ENCODE data around the gene MACROD1. TPM values are rescaled to one million over a fixed set of nuclear protein-coding genes. Genes with fewer than 3 reads are reported as not detected.

MACROD1 gene
- total and polyA plus RNA-seq, 9 of the 15 experiments (the other 6 are each of a cell fraction or from before 2014, with no cell fraction given) = 1.1 to 60.0 (median 26.4) TPM

- TF ChIP-seq SMARCB1 (IDR thresholded peaks at IDR 0.05; ENCODE audit: insufficient read length, low read depth) = no peak
- no peak for TF ChIP-seq NUFIP1 (IDR thresholded peaks at IDR 0.05; ENCODE audit: partially characterized antibody)
- peak; percentile 70 for TF ChIP-seq POLR2B (IDR thresholded peaks at IDR 0.05; ENCODE audit: low read depth, partially characterized antibody)
- TF ChIP-seq CHCHD3 (CRISPR knock-in tag; IDR thresholded peaks at IDR 0.05) = no peak
- TF ChIP-seq, protein P1, sequence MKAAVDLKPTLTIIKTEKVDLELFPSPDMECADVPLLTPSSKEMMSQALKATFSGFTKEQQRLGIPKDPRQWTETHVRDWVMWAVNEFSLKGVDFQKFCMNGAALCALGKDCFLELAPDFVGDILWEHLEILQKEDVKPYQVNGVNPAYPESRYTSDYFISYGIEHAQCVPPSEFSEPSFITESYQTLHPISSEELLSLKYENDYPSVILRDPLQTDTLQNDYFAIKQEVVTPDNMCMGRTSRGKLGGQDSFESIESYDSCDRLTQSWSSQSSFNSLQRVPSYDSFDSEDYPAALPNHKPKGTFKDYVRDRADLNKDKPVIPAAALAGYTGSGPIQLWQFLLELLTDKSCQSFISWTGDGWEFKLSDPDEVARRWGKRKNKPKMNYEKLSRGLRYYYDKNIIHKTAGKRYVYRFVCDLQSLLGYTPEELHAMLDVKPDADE (conservative IDR thresholded peaks at IDR 0.05; ENCODE audit: control insufficient read depth, low read depth, low read length) = no peak
- no peak for TF ChIP-seq ZNF778 (CRISPR knock-in tag; IDR thresholded peaks at IDR 0.05)
- no peak for TF ChIP-seq ZHX1 (conservative IDR thresholded peaks at IDR 0.05; ENCODE audit: low read length)
- TF ChIP-seq FOXM1 (IDR thresholded peaks at IDR 0.05; ENCODE audit: low read depth) = no peak
- TF ChIP-seq FOXM1 (CRISPR knock-in tag; IDR thresholded peaks at IDR 0.05; ENCODE audit: low read depth) = no peak
- TF ChIP-seq NFXL1 (CRISPR knock-in tag; IDR thresholded peaks at IDR 0.05) = no peak
- TF ChIP-seq FOXK1 (CRISPR knock-in tag; IDR thresholded peaks at IDR 0.05; ENCODE audit: borderline replicate concordance) = no peak
- no peak for TF ChIP-seq CEBPG (CRISPR knock-in tag; IDR thresholded peaks at IDR 0.05)
- TF ChIP-seq CEBPG (tag; conservative IDR thresholded peaks at IDR 0.05 in 1 of 2, IDR thresholded peaks at IDR 0.05 in 1 of 2) = no peak
- TF ChIP-seq, protein P2, sequence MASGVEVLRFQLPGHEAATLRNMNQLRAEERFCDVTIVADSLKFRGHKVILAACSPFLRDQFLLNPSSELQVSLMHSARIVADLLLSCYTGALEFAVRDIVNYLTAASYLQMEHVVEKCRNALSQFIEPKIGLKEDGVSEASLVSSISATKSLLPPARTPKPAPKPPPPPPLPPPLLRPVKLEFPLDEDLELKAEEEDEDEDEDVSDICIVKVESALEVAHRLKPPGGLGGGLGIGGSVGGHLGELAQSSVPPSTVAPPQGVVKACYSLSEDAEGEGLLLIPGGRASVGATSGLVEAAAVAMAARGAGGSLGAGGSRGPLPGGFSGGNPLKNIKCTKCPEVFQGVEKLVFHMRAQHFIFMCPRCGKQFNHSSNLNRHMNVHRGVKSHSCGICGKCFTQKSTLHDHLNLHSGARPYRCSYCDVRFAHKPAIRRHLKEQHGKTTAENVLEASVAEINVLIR (CRISPR knock-in tag; IDR thresholded peaks at IDR 0.05) = no peak
- peak; percentile 49 for TF ChIP-seq PHF20 (IDR thresholded peaks at IDR 0.05; ENCODE audit: partially characterized antibody)
- no peak for TF ChIP-seq ZNF354B (CRISPR knock-in tag; IDR thresholded peaks at IDR 0.05)
- no peak for TF ChIP-seq PCBP2 (IDR thresholded peaks at IDR 0.05; ENCODE audit: low read depth, low read length, poor library complexity, severe bottlenecking)
- TF ChIP-seq, protein P3, sequence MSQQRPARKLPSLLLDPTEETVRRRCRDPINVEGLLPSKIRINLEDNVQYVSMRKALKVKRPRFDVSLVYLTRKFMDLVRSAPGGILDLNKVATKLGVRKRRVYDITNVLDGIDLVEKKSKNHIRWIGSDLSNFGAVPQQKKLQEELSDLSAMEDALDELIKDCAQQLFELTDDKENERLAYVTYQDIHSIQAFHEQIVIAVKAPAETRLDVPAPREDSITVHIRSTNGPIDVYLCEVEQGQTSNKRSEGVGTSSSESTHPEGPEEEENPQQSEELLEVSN (IDR thresholded peaks at IDR 0.05; ENCODE audit: borderline replicate concordance in 1 of 2, extremely low read depth in 1 of 2, insufficient read depth in 1 of 2, insufficient read length in 1 of 2, low read depth in 1 of 2, low read length in 1 of 2, poor library complexity in 1 of 2, severe bottlenecking in 1 of 2) = peak; percentile 61 to 75
- TF ChIP-seq ZSCAN32 (CRISPR knock-in tag; IDR thresholded peaks at IDR 0.05) = no peak
- TF ChIP-seq NFE2 (IDR thresholded peaks at IDR 0.05; ENCODE audit: low read depth) = no peak
These were observed 15.8 kb upstream of the MACROD1 start (continued) for GRCh38 chr11:64181506-64182411.
